SU-DHL-6 (cell line): ENCODE data around the gene LZTS2.

Source experiments
- EZH2phosphoT487 ChIP-seq: fragments of 200-600 bp; sonication (generic), shearing (Covaris generic); conservative IDR thresholded peaks from 2 replicates; pipeline ENCODE4 v1.6.1; 2018; ENCODE audit warnings: mild to moderate bottlenecking, antibody characterized with exemption, low read length, moderate library complexity, mixed read lengths
- TF ChIP-seq, protein P1 (sequence below): fragments of 200-600 bp; sonication (generic); IDR thresholded peaks from one replicate; pipeline ENCODE4 v1.5.1; 2017; ENCODE audit warnings: antibody characterized with exemption, mild to moderate bottlenecking, low read length, moderate library complexity; ENCODE audit not compliant: insufficient read depth, poor library complexity, severe bottlenecking

DNA sequence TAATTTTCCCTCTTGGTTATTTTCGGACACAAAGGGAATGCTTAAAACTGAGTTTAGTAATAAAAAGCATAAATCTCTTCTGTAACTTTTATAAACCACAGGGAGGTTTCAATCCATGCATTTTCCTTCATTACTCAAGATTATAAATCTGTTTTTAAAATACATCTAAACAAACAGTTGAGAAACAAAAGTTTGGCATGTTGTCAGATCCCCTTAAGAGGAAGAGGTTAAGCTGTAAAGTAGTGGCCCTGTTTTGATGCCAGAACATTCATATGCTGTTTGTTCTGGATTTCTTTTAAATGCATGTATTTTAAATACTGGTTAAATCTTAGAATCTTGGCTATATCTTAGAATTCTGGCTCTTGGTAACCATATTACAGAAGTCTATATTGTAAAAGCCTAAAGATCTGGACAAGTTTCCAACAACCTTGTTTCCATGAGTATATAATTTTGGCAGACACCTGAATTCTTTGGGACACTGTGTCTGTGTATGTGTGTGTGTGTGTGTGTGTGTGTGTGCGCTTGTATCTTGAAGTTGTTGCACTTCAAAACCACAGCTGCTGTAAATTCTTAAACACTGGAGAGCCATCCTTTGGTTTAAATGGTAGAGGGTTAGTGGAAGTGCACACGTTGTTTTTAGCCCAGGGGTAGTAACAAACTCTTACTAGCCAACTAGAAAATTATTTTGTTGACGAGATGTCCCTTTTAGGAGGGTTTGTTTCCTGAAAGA lies 37.1 kb upstream of the LZTS2 start:
- TF ChIP-seq, protein P1, sequence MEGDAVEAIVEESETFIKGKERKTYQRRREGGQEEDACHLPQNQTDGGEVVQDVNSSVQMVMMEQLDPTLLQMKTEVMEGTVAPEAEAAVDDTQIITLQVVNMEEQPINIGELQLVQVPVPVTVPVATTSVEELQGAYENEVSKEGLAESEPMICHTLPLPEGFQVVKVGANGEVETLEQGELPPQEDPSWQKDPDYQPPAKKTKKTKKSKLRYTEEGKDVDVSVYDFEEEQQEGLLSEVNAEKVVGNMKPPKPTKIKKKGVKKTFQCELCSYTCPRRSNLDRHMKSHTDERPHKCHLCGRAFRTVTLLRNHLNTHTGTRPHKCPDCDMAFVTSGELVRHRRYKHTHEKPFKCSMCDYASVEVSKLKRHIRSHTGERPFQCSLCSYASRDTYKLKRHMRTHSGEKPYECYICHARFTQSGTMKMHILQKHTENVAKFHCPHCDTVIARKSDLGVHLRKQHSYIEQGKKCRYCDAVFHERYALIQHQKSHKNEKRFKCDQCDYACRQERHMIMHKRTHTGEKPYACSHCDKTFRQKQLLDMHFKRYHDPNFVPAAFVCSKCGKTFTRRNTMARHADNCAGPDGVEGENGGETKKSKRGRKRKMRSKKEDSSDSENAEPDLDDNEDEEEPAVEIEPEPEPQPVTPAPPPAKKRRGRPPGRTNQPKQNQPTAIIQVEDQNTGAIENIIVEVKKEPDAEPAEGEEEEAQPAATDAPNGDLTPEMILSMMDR = no peak
- no peak for TF ChIP-seq EZH2phosphoT487
